GM18867 (cell line): ENCODE results near the gene KIF26B.
"Not testable (repeated sequence)": the region's sequence is repeated elsewhere in the genome, so short reads cannot be mapped to it uniquely, and the experiment has no call there.

ENCODE experiments used
- ATAC-seq: cut with Tn5 transposase; IDR thresholded peaks from one replicate; pipeline ENCODE4 v1.9.1; 2021; ENCODE audit warnings: mild to moderate bottlenecking, moderate library complexity; ENCODE audit not compliant: unreplicated experiment

The KIF26B gene

DNA sequence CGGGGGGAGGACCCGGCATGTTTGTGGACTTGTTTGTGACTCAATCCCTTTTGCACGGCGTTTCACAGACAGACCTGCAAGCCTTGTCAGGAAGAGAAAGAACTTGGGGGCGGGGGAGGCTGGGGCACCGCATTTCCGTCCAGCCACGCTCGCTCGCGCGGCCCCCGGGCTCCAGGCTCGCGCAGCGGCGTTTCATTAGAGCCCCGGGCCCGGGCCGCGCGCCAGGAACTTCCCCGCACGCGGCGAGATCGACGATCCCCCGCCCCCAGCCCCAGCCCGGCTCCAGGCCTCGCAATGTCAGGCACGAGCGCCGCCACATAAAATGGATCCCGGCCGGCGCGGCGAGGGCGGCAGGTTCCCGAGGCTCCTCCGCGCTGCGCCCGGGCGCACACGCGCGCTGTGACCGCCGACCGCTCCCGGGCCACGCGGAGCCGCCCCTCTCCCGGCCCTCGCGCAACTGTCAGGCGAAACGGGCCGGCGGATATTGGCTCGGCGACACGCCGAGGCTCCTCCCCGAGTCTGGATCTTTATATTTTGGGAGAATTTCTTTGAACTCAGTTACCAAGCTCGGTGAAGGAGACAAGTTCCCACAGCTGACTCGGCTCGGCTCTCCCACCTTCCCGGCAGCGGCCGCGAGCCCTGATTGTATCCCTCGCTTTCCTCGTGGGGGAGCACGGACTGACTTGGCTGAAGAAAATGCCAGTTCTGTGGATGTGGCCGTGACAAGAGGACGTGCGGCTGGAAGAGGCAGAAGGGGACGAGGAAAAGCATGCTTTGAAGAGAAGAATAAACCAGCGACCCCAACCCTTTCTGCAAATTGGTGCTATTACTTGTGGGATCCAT, at the start of gene KIF26B:
KIF26B (plus strand) TSS at position 557 of the 843 bp plus-strand sequence. CDS start 440 bp downstream, outside the sequence.
- no peak for ATAC-seq

DNA sequence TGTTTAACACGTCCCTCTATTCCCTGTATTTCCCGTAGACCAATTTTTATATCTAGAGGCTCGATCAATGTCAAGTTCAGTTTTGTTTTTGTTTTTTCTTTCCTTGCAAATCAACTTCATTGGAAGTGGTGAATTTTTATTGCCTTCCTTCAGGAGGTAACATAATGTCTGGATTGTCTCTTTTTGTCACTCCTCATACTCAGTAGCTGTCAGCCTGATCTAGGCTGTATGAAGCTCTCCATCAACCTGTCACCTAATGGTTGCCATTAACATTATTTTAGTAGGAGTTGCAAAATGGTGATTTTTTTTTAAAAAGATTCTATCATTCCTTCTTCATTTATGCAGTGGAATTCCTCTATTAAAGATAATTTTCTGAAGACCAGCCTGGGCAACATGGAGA, 49.7 kb upstream of the KIF26B start:
- no peak for ATAC-seq

DNA sequence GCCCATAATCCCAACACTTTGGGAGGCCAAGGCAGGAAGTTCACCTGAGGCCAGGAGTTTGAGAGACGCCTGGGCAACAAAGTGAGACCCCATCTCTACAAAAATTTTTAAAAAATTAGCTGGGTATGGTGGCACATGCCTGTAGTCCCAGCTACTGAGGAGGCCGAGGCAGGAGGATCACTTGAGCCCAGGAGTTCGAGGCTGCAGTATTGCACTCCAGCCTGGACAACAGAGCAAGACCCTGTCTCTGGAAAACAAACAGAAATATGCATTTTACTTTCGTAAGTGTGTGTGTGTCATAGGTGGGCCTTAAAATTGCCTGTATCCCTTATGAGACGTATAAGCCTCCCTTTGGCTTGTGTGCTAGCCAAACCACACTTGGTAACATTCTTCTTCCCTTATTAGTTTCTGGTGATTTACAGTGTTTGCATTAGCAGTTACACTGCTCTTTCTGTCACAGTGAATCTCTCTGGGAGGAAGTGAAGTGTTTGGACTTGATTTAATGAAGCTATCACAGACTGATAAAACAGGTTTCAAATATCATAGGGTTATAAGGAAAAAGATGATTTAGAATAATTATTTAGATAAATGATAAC, 48.9 kb upstream of the KIF26B start:
- ATAC-seq: no peak

DNA sequence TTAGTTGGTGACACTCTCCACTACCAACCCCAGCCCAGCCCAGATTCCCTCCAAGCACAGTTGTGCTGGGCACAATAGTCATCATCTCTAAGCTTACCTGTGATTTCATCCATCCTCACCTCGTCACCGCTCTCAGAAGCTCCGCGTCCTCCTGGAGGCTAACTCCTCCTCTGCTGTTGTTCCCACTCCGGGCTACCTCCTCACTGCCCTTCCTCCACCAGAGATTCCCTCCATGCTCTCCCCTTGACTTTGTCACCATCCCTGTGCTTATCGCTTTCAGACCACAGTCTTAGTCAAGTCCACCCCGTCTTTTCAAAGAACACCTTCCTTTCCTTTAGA, 47.0 kb upstream of the KIF26B start:
- no peak for ATAC-seq

DNA sequence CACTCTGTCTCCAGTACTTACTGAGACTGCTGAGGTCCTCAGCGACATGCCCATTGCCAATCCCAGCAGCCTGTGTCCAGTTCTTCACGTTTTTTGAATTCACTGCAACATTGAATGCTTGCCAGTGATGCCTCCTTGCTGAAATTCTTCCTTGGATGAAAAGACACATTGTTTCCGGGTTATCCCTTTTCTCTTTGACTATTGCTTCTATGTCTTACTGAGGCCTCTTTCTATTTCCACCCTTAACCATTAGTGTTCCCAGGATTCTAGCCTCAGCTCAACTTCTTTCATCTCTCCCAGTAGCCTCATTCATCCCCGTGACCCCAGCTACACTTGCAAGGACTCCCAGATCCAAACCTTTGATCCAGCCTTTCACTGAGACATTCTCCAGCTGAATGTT, 46.5 kb upstream of the KIF26B start:
- no peak for ATAC-seq

DNA sequence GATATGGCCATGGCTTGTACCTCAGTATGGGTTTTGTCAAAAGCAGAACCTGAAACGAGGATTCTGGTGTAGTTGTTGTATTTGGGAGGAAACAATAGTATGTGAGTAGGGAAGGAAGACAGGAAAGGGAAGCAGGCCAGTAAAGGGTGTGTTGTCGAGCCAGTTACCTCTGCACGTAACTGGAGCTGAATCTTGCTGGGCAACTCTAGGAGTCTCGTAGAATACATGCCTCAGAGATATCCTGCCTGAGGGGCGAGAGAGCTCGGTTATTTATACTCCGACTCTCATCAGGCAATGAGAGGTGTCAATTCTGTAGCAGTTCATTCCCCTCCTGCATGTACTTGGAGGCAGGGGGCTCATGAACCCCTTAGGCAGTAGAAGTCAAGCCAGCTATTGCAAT, 45.9 kb upstream of the KIF26B start:
- ATAC-seq: no peak

DNA sequence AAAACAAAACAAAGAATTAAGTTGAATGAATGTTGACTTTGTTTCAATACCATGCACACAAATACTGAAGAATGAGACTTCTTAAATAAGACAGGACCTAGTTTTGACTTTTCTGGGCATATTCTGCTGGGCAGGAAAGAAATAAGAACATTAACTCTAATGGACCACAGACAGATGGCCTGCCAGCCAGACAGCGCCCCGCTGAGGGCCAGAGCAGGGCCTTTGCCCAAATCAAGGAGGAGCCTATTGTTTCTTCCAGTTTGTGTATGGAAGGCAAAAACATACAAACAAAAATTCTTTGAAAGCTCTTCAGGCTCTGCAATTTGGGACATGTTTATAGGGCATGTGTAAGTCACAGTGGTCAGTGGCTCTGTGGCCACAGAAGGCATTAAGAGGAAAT, 44.4 kb upstream of the KIF26B start:
- no peak for ATAC-seq

DNA sequence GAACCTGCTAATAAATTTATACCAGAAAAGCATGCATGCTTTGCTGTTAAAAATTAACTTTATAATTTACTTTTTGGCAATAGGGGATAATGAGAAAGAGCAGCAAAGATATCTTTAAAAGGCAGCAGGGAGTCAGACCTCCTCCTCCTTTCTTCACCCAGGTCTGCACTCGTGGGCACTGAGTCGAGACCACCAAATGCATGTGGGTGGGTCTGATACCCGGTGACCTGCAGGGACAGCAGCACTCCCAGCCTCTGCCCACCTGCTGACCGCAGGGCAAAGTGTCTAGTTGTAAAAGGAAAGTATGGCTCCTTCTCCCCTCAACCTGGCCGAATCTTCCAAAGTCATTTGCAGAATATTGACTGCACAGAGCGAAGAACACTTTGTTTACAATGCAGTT, 43.7 kb upstream of the KIF26B start:
- no peak for ATAC-seq

DNA sequence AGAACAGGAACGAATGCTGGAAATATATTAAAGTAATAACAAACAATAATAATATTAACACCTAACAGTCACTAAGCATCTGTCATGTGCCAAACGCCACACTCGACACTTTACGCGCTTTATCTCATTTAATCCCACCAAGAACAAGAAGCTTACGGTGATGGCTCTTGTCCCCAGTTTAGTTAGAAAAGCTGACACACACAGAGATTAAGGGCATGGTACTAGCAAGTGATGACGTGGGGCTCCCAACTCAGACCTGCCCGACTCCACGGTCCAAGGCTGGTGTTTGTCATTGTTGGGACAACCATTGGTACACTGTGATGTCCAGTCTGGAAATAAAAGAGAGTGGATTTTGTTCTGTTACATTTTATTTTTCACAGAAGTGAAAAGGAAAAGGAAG, 41.1 kb upstream of the KIF26B start:
- no peak for ATAC-seq

DNA sequence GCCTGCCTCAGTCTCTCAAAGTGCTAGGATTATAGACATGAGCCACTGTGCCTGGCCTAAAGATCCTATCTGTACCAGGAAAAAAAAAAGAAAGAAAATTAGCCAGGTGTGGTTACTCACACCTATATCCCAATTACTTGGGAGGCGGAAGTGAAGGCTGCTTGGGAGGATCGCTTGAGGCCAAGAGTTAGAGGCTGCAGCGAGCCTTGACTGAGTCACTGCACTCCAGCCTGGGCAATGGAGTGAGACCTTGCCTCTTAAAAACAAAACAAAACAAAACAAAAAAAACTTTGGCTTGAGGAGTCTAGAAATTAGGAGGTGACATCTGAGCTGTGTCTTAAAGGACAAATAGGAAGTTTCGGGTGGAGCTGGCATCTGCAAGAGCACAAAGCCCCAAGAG, 38.7 kb upstream of the KIF26B start:
- no peak for ATAC-seq

DNA sequence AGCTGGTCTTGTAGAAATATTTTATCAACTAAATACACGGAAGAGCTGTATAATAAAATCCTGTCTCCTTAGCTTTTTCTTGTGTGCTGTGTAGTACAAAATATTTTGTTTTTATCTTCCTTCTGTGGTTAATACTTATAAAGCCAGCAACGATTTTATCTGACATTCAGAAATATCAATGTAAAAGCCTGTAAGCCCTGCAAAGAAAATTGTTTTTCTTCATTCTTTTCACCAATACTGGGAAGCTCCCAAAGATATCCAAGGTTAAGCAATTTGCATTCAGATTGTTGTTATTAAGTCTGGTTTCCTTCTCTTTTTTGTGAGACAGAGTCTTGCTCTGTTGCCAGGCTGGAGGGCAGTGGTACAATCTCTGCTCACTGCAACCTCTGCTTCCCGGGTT, 38.0 kb upstream of the KIF26B start:
- ATAC-seq: no peak

DNA sequence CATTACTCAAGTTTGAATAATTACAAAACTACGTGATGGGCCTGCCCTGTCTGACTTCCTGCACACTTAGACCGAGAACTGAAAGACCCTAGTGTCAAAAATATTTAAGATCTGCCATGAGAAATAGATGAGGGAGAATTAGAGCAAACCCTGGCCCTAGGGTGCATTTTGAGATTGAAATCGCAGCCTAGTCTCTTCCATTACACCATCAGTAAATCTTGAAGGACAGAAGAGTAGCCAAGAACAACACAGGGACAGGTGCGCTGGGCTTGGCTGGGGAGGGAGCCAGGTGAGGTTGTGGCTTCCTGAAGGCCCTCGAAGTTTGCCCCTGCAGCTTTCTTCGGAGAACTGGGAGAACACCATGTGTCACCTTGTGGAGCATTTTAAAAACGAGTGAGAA, 36.7 kb upstream of the KIF26B start:
- no peak for ATAC-seq

DNA sequence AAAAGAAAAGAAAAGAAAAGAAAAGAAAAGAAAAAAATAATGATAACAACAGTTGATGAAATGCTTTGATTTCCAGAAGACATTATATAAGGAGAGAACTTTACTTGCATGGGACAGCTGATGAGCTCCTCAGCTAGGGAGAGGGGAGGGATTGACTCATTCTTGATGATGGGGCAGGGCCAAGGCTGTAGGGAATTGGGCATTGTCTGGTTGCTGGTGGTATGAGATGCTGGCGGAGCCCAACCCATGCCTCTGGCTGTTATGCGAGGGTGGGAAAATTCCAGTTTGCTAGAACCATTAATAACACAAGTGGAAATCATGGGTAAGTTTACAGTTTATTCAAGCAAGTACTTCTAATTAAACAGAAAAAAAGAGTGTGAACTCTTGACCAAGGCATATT, 36.0 kb upstream of the KIF26B start:
- ATAC-seq: no peak

DNA sequence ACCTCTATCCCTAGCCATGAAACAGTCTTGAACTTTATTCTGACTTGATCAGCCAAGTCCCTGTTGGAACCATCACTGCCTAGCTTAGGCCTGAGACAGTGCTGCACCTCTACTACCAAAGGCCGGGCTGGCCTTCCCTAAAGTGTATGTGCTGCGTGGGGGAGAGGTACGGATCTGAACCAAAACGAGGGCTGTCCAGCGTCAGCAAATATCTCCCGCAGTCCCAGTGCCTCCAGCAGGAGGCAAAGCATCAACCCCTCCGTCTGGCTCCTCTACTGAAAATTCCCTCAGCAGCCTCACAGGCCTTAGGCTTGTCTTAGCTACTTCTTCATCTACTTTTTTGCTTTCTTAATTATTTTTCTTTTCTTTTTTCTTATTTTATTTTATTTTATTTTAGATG, 33.3 kb upstream of the KIF26B start:
- no peak for ATAC-seq

DNA sequence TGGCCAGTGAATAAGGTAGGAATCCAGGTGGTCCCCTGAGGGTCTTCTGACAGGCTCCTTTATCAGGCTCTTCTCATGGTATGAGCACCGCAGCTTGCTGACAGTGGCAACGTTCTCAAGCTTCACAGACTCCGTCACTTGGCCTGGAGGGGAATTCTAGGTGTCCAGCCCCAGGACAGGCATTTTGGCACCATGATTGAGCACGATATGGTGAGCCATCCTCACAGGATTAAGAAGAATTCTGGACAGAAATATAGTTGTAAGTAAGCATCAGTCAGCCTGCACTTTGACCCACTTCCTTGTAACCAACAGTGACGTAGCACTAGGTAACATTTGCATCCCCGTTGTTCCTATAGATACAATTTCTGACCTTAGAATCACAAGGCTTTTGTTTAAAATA, 30.5 kb upstream of the KIF26B start:
- no peak for ATAC-seq

DNA sequence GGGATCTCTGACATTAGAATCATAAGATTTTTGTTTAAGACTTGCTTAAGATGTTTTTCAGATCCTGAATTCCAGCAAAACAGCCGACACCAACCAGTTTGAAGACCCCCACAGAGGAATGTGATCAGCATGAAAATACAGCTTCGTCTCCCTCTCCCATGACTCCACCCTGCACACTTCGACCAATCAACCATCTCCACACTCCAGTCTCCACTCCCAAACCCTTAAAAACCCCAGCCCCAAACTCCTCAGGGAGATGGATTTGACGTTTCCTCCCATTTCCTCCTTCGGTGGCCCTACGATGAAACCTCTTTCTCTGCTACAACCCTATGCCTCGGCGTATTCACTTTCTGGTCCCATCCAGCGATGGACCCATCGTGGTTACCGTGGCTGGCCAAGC, 30.1 kb upstream of the KIF26B start:
- no peak for ATAC-seq

DNA sequence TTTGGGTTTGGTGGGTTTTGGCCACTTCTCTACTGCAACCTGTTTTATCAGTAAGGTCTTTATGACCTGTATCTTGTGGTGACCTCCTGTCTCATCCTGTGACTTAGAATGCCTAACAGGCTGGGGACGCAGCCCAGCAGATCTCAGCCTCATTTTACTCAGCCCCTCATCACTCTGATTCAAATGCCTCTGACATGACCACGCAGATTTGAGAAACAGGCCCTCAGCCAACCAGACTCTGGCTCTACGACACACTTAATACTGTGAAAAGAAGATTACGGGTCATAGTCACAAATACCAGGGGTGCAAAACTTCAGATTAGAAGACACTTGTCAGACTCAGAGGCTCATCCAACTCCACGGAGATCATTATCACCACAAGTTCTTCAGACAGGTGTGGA, 28.3 kb upstream of the KIF26B start:
- no peak for ATAC-seq

DNA sequence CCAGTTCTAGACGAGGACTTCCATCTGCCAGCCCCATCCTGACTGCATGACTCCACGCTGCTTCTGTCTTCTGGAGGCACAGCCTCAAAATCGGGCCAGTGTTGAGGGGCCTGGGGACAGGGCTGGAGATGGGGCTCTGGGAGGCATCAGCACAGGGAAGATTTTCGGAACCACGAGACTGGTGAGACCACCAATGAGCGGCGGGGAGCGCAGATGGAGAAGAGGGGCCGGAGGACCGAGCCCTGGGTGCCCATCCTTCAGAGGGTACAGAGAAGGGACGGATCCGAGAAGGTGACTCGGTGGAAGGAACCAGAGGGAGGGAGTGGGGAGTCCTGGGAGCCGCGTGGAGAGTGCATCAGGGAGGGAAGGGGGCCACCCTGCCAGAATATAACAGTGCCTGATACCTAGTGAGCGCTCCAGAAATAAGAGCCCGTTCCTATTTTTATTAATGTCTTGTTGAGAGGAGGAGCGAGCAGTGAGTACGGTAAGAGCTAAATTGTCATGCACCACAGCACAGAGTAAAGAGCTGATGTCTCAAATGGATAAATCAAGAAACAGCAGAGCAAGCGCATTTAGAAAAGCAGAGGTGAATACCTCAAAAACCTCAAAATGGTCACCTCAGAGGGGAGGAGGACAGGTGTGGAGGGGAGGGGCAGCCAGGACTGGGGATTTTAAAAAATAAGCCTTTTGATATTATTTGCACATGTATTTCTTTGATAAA, 26.2 kb upstream of the KIF26B start:
- ATAC-seq: no peak

DNA sequence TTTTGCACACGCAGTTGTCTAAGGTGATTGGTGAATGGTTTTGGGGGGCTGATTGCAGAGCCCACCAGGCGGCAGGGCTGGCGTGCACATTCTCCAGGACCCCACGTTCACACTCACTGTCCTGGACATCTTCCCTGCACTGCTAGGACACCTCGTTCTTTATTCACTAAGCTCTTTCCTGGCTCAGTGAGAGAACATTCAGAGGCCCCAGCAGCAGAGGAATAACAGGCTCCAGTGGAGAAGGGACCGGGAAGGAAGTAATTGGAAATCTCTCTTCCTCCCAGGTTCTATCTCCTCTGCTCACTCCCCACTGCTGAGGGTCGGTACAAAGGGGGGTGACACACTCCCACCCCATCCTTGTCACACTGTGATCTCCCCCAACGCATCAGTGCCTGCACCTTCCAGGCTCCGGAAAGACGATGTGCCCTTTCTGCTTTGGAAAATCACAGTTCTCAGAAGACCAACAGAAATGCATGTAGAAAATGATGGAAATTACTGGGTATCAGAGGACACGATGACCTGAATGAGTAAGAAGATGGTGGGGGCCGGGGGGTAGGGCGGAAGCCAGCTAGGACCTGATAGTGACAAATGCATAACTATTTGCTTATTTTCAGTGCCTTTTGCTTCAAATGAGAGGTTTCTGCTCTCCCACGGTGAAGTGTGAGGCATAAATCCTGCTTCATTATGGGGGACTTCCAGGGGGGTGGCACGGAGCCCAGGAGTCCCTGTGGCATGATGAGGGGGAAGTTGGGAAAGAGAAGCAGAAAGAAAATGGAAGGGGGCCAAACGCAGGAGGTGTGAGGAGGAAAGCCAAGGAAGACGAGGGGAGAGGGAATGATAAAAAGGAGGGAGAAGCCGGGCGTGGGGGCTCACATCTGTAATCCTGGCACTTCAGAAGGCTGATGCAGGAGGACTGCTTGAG, 25.2 kb upstream of the KIF26B start:
- ATAC-seq: no peak

DNA sequence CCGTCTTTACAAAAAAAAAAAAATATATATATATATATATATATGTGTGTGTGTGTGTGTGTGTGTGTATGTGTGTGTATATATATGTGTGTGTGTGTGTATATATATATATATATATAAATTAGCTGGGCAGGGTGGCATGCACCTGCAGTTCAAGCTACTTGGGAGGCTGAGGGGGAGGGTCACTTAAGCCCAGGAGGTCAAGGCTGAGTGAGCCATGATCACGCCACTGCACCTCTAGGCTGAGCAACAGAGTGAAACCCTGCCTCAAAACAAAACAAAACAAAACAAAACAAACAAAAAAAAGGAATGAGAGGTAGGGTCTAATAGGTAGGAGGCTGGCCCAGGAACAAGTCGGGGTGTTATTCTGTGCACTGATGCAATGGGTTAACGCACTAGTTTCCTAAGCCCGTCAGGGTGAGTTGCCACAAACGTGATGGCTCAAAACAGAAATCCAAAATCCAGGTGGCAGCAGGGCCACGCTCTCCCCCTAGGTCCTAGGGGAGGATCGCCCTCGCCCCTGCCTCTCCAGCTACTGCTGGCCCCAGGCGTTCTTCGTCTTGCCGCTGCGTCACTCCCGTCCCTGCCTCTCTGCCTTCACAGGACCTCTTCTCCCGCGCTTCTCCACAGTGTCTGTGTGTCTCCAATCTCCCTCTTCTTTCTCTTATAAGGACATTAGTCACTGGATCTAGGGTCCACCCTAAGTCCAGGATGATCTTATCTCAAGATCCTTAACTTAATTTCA, 24.3 kb upstream of the KIF26B start:
- not testable (repeated sequence) for ATAC-seq
